Left kidney (tissue), 2 donors: ENCODE results near the gene TIMM22. TPM values are rescaled to one million over a fixed set of nuclear protein-coding genes. Genes with fewer than 3 reads are reported as not detected.

Source experiments
- DNase-seq: peaks from one replicate; pipeline ENCODE4 v3.0.0-alpha.2; 2013
- polyA plus RNA-seq: library from polyadenylated mRNA; unstranded; fragments of 120-200 nt; gene quantifications from one replicate; pipeline ENCODE4 v1.2.1, GENCODE V29; 2013; ENCODE audit not compliant: insufficient read length

The TIMM22 gene
- polyA plus RNA-seq, 1 donor = 14.4 TPM

- DNase-seq = no peak
These were observed 3.9 kb downstream of the TIMM22 start for GRCh38 chr17:1000597-1001461.

GRCh38 chr17:1001640-1002411 lies 4.9 kb downstream of the TIMM22 start:
- DNase-seq = no peak

GRCh38 chr17:1002412-1002753 lies 5.5 kb downstream of the TIMM22 start:
- DNase-seq = no peak

GRCh38 chr17:1002771-1003555 lies 6.0 kb downstream of the TIMM22 start:
- DNase-seq = no peak

GRCh38 chr17:1003633-1003971 lies 6.7 kb downstream of the TIMM22 start:
- DNase-seq = no peak

- no peak for DNase-seq
These were observed 7.2 kb downstream of the TIMM22 start for GRCh38 chr17:1003972-1004768.

GRCh38 chr17:1004769-1005295 lies 7.9 kb downstream of the TIMM22 start:
- DNase-seq = no peak

- no peak for DNase-seq
These were observed 8.5 kb downstream of the TIMM22 start for GRCh38 chr17:1005361-1005946.

GRCh38 chr17:1006054-1006453 lies 9.1 kb downstream of the TIMM22 start:
- no peak for DNase-seq

- no peak for DNase-seq
These were observed 10.5 kb downstream of the TIMM22 start for GRCh38 chr17:1007310-1008007.

GRCh38 chr17:1008008-1008761 lies 11.3 kb downstream of the TIMM22 start:
- no peak for DNase-seq

GRCh38 chr17:1009229-1010085 lies 12.5 kb downstream of the TIMM22 start:
- no peak for DNase-seq

- no peak for DNase-seq
These were observed 13.1 kb downstream of the TIMM22 start for GRCh38 chr17:1010086-1010450.

- DNase-seq = no peak
These were observed 13.7 kb downstream of the TIMM22 start for GRCh38 chr17:1010586-1010985.

- no peak for DNase-seq
These were observed 14.2 kb downstream of the TIMM22 start for GRCh38 chr17:1011138-1011537.

- DNase-seq = no peak
These were observed 15.1 kb downstream of the TIMM22 start for GRCh38 chr17:1011760-1012735.
